ENCODE measurements around the gene EGFL7. TPM values are rescaled to one million over a fixed set of nuclear protein-coding genes. Genes with fewer than 3 reads are reported as not detected.

Gene EGFL7
- total RNA-seq, 1 donor = 3.3 TPM

DNA sequence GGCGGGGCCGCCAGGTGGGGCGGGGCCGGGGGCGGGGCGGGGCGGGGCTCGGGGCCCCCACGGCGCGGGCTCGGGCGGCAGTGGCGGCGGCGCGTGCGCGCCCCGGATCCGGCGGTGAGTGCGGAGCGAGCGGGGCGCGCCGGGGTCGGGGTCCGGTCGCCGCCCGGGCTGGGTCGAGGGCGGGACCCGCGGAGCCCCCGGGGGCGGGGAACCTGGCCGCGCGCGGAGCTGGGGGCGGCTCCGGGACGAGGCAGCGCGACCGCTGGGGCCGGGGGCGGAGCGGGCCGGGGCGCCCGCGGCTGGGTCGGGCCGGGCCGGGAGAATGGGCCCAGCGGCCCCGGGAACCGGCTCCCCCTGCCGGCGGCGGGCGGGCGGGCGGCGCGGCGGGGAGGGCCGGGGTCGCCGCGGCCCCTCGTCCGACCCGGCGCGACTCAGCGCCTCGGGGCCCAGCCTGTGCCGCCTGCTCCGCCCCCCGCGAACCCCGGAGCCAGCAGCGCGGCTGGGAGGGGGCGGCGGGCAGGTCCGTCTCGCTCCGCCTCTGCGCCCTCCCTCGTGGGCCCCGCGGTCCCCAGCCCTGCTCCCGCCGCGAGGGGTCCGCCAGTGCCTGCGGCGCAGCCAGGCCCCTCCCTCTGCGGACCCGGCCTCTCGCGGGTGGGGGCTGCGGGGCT, 3.1 kb downstream of the EGFL7 start:
- no peak overlapping the region for H3K4me2 ChIP-seq (ENCODE audit: insufficient read depth, low read length)
- TF ChIP-seq, protein P1, sequence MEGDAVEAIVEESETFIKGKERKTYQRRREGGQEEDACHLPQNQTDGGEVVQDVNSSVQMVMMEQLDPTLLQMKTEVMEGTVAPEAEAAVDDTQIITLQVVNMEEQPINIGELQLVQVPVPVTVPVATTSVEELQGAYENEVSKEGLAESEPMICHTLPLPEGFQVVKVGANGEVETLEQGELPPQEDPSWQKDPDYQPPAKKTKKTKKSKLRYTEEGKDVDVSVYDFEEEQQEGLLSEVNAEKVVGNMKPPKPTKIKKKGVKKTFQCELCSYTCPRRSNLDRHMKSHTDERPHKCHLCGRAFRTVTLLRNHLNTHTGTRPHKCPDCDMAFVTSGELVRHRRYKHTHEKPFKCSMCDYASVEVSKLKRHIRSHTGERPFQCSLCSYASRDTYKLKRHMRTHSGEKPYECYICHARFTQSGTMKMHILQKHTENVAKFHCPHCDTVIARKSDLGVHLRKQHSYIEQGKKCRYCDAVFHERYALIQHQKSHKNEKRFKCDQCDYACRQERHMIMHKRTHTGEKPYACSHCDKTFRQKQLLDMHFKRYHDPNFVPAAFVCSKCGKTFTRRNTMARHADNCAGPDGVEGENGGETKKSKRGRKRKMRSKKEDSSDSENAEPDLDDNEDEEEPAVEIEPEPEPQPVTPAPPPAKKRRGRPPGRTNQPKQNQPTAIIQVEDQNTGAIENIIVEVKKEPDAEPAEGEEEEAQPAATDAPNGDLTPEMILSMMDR (IDR thresholded peaks at IDR 0.05; ENCODE audit: extremely low read depth, low read depth, low read length) = no peak
- peaks cover 3% of the 10 kb centered on the region for H3K4me1 ChIP-seq (ENCODE audit: insufficient read depth, low read length)
- no peaks in the 10 kb centered on the region for H3K9me3 ChIP-seq (ENCODE audit: low read depth, low read length)
- no peaks in the 10 kb centered on the region for H3K79me2 ChIP-seq (ENCODE audit: insufficient read depth, low read length)
- H2AFZ ChIP-seq (ENCODE audit: low read length) = no peak overlapping the region
- H3K36me3 ChIP-seq (ENCODE audit: insufficient read depth, low read length) = no peaks in the 10 kb centered on the region
- peak overlapping the region; percentile 33 for H3K4me3 ChIP-seq (ENCODE audit: insufficient read depth, low read length)
- DNase-seq (ENCODE audit: insufficient read length, low spot score, missing footprints) = peak; percentile 97
- peaks cover 15% of the 10 kb centered on the region for H3K27me3 ChIP-seq (ENCODE audit: insufficient read depth, low read length)
- H4K20me1 ChIP-seq (ENCODE audit: insufficient read depth, low read length) = no peaks in the 10 kb centered on the region
- no peak overlapping the region for H3K27ac ChIP-seq (ENCODE audit: low read depth, low read length)

DNA sequence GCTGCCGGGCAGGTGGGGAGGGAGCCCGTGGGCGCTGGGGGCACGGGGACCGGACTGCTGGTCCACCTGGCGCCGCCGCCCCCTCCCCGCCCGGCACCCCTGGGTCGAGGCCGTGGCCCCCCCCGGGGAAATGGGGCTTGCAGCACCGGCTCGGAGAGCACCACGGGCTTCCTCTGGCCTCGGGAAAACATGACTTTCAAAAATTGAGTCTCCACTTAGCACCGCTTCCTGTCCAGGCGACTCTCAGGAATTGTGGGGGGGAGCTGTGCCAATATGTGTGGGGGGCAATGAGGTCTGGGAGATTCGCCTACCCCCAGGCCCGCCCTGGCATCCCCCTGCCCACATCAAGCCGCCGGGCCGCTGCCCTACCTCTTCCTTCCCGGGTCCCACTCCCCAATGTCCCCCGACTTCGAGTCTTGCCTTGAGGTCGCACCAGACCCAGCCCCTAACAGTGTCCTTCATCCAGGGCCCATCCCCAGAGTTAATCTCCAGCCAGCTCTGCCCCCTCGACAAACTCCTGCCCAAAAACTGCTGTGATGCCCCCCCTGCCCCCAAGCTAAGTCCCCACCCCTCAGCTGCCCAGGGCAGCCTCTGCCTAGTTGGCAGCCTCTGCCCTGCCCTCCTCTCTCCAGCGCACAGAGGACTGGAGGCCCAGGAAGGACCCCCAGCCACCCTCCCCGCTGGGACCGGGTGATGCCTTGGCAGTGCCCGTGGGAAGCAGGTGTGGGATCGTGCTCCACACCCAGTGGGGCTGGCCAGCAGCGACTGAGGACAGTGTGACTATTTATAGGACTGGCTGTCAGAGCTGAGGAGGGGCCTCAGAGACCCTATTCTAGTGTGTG, 3.9 kb downstream of the EGFL7 start:
- Histone ChIP-seq H3K4me3 (ENCODE audit: insufficient read depth, low read length) (peak overlapping the region; percentile 33), H2AFZ (ENCODE audit: low read length) (no peak overlapping the region)
- peak; percentile 97 for DNase-seq (ENCODE audit: insufficient read length, low spot score, missing footprints)

DNA sequence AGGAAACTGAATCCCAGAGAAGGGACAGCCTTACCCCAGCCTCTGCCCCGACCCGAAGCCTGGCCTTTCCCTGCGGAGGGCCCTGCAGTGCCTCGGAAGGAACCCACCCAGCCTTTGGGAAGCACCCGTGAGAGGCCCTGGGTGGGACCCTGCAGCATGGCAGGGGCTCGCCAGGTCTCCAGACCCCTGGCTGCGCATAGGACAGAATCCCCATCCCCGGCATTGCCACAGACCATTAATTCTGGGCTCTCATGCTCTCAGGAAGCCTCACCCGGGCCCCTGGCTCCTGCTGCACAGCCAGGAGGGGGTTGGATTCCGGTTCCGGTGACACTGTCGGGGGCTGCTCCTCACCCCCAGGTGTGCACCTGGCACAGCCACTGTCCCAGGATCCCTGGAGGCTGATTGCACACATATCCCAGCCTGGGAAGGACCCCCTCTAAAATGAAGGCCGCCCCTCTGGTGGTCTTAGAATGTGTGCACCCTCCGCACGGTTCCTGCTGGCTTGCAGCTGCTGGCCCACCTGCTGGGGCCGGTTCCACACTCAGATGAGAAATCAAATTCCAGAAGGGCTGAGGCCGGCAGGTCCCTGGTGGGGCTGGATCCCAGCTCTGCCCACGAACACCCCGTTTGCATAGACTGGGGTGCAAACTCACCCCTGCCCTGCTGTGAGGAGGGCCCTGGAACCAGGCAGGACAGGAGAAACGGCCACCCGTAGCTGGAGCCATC, 4.7 kb downstream of the EGFL7 start:
- H3K4me1 ChIP-seq (ENCODE audit: insufficient read depth, low read length) = peaks cover 3% of the 10 kb centered on the region
- no peak overlapping the region for H3K4me2 ChIP-seq (ENCODE audit: insufficient read depth, low read length)
- H4K20me1 ChIP-seq (ENCODE audit: insufficient read depth, low read length) = peaks cover 4% of the 10 kb centered on the region
- H3K4me3 ChIP-seq (ENCODE audit: insufficient read depth, low read length) = no peak overlapping the region
- no peaks in the 10 kb centered on the region for H3K79me2 ChIP-seq (ENCODE audit: insufficient read depth, low read length)
- H2AFZ ChIP-seq (ENCODE audit: low read length) = no peak overlapping the region
- no peak for DNase-seq (ENCODE audit: insufficient read length, low spot score, missing footprints)
- TF ChIP-seq, protein P1 (IDR thresholded peaks at IDR 0.05; ENCODE audit: extremely low read depth, low read depth, low read length) = no peak
- no peaks in the 10 kb centered on the region for H3K9me3 ChIP-seq (ENCODE audit: low read depth, low read length)
- no peaks in the 10 kb centered on the region for H3K36me3 ChIP-seq (ENCODE audit: insufficient read depth, low read length)
- no peak overlapping the region for H3K27ac ChIP-seq (ENCODE audit: low read depth, low read length)
- H3K27me3 ChIP-seq (ENCODE audit: insufficient read depth, low read length) = peaks cover 15% of the 10 kb centered on the region

More for the DNA sequence above, 3.9 kb downstream of the EGFL7 start:
- peaks cover 15% of the 10 kb centered on the region for H3K27me3 ChIP-seq (ENCODE audit: insufficient read depth, low read length)
- no peaks in the 10 kb centered on the region for H3K9me3 ChIP-seq (ENCODE audit: low read depth, low read length)
- no peak overlapping the region for H3K4me2 ChIP-seq (ENCODE audit: insufficient read depth, low read length)
- H3K79me2 ChIP-seq (ENCODE audit: insufficient read depth, low read length) = no peaks in the 10 kb centered on the region
- H3K27ac ChIP-seq (ENCODE audit: low read depth, low read length) = no peak overlapping the region
- no peaks in the 10 kb centered on the region for H4K20me1 ChIP-seq (ENCODE audit: insufficient read depth, low read length)
- TF ChIP-seq, protein P1 (IDR thresholded peaks at IDR 0.05; ENCODE audit: extremely low read depth, low read depth, low read length) = no peak
- H3K4me1 ChIP-seq (ENCODE audit: insufficient read depth, low read length) = peaks cover 3% of the 10 kb centered on the region
- no peaks in the 10 kb centered on the region for H3K36me3 ChIP-seq (ENCODE audit: insufficient read depth, low read length)
